ENCODE measurements around the gene G6PC3.

The G6PC3 gene

DNA sequence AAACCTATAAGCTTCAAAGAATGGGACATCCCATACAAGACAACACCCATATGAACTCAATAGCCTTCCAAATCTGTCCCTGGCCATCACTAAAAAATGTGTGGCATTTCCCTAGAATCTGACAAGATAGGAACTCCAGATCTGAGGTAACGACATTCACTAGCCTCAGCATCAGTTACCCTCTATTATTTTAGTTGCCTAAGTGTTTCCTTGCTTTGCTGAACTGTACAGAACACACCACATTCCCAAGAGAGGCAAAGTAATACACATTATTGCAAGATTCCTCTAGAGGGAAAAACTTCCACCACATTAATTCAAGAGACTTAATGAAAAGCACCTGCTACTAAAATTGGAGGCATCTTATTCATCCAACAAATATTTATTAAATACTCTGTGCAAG, 9.1 kb upstream of the G6PC3 start:
- no peak for DNase-seq (ENCODE audit: low read depth in 2 of 2)

DNA sequence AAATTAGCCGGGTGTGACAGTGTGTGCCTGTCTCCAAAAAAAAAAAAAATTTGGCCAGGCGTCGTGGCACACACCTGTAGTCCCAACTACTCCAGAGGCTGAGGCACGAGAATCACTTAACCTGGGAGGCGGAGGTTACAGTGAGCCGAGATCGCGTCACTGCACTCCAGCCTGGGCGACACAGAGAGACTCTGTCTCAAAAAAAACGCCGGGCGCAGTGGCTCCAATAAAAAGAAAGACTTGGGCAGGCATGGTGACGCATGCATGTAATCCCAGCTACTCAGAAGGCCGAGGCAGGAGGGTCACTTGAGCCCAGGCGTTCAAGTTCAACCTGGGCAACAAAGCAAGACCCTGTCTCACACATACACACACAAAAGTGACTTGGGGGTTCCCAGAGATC, 7.7 kb upstream of the G6PC3 start:
- DNase-seq (ENCODE audit: low read depth in 2 of 2) = no peak

DNA sequence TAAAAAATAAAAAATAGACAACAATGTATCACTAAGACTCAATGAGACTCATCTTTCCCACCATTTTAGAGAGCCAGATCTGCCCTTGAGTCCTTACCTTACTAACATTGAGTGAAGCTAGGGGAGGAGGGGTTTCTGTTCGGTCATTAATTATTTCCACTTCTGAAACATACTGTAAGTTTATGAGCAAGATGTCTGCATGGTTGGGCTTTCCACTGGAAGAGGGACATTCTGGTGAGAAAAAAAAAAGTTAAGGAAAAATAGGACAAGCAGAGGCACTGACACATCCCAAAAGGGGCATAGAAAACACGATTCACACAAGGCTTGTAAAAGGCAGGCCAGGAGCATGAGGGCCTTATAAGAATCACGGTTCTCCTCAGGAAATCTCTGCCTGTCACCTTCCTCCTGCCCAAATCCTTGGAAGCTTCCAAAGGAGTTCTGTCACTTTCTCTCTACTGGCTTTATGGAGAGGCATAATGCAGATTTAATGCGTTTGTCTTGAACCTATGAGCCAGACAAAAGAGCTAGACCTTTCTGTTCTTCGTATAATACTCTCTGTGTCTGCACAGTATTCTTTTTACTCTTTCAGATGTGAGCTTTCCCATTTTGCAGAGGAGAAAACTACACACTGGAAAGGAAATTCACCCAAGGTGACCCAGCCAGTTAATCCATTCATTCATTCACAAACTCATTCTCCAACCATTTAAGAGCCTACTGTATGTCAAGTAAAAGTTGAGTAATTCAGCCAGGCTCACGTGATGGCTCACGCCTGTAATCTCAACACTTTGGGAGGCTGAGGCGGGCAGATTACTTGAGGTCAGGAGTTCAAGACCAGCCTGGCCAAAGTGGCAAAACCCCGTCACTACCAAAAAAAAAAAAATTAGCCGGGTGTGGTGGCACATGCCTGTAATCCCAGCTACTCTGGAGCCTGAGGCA, 6.6 kb upstream of the G6PC3 start:
- DNase-seq (ENCODE audit: low read depth in 2 of 2) = no peak

DNA sequence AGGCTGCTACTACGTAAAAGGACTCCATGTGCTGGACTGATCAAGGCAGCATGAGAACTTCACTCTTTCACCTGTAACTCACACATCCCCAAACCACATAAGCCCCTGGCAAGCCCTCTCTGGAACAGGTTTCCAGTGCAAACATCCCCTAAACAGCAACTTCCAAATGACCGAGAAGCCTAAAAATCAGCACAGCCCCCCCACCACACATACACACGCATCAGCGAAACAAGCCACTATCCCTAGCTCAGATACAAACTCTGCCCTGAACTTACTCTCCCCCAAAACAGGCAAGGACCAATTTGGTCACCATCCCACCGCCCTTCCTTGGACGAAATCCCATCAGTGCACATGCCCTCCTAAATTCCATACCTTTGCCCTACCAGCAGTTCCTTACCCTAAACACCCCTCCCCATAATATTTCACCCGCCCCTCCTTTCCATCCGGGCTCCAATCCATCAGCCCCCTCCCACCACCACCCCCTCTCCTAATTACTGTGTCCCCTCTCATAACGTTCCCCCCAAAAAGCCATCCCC, 4.8 kb upstream of the G6PC3 start:
- DNase-seq (ENCODE audit: low read depth in 2 of 2) = no peak

DNA sequence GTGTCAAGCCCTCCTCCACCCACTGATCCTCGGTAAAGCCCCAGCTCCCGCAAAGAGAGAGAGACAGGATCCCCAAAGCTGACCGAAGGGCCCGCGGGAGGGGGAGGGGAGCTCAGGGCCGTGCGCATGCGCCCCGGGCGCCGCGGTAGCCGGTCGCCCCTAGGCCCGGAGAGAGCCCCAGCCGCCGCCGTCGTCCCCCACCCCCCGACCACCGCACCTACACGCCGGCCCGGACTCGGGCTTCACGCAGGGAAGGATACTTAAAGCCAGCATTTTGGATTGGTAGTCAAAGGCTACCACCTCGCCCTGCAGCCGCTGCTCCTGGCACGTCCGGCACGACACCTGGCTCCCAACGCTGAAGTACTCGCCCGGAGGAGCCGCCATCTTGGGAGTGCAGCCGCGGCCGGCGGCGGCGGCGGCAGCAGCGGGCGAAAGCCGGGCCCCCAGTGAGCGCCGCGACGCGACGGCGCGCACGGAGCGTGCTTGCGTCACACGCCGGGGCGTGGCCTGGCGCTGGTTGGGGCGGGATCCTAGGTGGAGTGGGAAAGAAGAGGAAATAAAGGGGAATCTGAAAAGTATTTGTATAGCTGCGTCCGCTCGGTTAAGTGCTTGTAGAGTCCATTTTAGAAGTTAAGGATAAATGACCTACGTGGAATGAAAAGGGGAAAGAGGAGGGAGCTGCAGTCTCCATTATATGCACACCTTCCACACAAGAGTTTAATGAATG, 4.2 kb upstream of the G6PC3 start, which contains the start of gene LSM12:
LSM12 (minus strand) TSS at position 468 of the 727 bp plus-strand sequence; CDS start at position 384, 84 bp downstream.
- peak; percentile 84 to 87 for DNase-seq (ENCODE audit: low read depth in 2 of 2)

DNA sequence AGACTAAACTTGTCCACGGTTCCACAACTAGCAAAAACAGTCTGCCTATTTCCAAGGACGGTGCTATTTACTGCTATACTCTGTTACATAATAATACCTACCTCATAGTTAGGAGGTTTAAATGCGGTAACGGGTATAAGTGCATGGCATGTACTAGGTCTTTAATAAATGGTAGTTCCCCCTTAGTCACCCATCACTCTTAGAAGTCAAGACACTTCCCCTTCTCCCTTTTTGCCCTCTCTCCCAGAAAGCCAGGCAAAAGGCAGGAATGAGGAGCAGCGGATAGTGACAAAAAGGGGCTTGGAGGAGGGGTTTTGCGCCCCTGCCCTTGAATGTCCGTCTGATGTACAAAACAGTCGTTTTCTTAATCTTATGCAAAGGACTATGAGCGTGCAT, 3.0 kb upstream of the G6PC3 start:
- no peak for DNase-seq (ENCODE audit: low read depth in 2 of 2)

DNA sequence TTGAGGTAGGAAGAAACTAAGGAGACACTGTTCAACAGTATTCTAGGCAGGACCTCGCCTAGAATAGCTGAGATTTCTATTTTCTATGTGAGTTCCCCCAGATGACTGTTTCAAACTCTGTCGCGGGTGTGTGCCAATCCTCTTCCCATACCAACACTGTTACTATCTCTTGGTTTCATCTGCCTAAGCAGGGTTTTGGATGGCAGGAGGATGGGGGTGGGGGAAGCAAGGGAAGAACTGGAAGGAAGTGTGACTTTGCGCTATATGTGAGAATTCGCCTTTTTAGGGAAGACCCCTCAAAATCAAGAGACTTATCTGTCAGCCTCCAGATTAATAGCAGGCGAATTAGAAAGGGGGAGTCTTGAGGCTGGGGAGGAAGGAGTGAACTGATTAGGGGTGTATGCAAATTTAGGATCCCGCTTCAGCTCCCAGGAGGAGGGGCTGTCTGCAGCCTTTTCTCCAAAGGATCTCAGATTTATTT, 521 bp upstream of the G6PC3 start:
- no peak for DNase-seq (ENCODE audit: low read depth in 2 of 2)

DNA sequence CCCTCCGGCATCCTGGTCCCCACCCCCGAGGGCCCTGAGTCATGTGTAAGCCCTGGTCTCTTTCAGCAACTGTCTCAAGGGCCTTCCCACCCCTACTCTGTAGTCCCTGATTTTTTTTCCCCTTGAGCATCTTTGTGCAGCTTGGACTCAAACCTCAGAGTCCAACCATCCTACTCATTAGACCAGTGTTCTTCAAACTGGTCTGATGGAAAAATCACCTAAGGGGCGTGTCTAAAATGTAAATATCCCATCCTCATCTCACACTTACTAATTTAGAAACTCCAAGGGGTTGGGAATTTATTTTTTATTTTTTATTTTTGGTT, 624 bp downstream of the G6PC3 start:
- DNase-seq (ENCODE audit: low read depth in 2 of 2) = no peak

DNA sequence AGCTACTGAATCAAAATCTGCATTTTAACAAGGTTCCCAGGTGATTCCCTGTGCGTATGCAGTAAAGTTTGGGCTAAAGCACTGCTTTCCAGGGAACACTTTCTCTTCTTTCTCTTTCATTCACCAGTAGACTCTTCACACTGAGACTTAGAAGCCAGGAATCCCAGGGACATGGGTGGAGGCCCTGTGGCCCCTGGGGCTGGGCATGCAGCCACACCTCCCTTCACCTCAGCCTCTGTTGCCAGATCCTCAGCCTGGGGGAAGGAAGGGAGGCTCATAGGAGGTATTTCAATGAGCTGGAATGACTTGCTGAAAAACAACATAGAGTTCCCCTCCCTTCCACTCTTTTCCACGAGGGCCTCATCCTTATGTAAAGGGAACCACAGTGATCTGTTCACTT, 1.2 kb downstream of the G6PC3 start:
- DNase-seq (ENCODE audit: low read depth in 2 of 2) = no peak

DNA sequence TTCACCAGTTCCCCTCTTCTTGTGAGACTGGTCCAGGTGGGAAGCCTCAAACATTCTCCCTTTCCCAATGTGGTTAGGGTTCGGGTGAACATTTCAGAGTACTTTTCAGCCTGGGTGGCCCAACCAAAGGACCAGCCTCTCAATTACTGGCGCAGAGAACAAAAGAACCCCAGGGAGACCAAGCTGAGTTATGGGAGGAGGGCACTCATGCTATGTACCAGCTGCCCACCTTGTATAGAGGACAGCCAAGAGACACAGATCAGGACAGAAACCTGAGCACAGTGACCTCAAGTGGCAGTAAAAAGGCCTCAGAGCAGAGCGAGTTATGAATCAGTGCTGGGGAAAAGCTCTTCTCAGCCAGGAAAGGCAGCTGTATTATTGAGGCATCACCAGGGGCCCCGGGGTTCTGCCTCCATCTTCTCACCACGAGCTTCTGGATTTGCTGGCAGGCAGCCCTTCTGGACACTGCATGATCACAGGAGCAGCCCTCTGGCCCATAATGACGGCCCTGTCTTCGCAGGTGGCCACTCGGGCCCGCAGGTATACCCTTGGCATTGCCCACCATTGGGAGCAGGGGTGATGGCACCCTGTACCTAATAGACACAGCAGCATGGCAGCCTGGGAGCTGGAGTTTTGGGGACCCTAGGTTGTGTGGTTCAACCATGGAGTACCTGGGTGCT, 3.8 kb downstream of the G6PC3 start:
- DNase-seq (ENCODE audit: low read depth in 2 of 2) = no peak

DNA sequence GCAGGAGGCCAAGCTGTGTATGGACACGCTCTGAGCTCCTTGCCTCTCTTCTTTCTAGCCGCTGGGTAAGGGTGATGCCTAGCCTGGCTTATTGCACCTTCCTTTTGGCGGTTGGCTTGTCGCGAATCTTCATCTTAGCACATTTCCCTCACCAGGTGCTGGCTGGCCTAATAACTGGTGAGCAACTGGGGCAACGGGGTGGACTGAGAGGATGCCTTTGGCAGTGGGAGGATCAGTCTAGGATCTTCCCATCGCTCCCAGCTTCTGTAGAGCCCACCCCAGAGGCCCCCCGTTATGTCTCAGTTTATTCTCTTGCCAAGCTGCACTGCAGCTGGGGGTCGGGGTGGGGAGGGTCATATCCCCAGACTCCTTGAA, 4.4 kb downstream of the G6PC3 start:
- no peak for DNase-seq (ENCODE audit: low read depth in 2 of 2)

DNA sequence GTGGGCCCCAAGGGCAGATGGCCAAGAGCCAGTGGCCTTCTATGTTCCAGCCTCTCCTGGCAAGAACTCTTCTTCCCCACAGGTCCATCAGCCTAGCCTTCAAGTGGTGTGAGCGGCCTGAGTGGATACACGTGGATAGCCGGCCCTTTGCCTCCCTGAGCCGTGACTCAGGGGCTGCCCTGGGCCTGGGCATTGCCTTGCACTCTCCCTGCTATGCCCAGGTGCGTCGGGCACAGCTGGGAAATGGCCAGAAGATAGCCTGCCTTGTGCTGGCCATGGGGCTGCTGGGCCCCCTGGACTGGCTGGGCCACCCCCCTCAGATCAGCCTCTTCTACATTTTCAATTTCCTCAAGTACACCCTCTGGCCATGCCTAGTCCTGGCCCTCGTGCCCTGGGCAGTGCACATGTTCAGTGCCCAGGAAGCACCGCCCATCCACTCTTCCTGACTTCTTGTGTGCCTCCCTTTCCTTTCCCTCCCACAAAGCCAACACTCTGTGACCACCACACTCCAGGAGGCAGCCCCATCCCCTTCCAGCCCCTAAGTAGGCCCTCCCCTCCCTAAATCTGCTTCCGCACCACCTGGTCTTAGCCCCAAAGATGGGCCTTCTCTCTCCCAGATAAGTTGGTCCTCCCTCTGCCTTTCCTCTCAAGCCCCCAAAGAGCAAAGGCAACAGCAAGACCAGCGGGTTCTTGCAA, 5.2 kb downstream of the G6PC3 start:
- no peak for DNase-seq (ENCODE audit: low read depth in 2 of 2)

DNA sequence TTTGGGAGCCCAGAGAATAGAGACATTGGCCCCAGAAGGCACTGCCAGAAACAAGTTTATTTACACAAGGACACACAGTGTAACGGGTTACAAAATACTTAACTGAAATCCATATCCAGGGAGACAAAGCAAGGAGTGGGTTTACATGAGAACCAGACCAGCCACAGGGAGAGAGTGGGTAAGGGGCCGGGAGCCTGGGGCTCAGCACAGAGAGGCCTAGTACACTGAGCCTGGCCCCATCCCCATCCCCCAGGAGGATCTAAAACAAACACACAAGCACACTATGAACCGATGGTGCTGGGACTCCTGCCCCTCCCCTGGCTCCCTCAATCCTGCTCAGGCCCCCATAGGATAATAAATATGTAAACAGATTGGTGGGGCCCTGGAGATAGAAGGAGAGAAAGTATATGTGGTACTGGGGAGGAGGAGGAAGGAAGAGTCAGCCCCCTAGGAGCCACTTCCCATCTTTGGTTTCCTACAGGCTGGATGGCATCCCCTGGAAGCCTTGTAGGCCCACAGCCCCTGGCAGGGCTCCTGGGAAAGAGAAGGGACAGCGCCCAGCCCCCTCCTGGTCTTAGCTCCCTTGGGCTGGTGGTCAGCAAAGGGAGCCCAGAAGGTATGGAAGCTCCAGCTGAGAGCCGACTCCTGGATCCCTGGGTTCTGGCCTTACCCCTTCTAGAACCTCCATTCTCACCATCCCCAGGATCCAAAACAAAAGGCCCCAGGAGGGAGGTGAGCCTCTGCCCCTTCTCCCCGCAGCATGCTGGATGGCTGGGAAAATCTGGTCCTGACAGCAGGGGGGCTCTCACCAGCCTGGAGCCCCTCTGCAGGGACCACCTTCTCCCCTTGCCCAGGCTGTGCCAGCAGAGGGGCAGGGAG, 6.4 kb downstream of the G6PC3 start:
- DNase-seq (ENCODE audit: low read depth in 2 of 2) = no peak

DNA sequence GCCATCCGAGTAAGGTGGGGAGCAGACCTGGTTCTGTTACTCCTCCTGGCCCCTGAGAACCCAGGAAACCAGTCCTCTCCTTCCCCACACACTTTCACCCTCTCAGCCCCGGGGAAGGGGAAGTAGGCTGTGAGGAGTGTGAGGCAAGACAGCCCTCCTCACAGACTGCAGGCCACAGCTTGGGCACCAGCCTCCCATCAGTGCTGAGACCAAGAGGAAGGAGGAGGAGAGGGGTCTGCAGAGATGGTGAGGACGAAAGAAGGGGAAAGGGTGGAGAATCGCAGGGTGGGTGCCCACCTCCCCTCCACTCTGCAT, 7.0 kb downstream of the G6PC3 start:
- no peak for DNase-seq (ENCODE audit: low read depth in 2 of 2)

DNA sequence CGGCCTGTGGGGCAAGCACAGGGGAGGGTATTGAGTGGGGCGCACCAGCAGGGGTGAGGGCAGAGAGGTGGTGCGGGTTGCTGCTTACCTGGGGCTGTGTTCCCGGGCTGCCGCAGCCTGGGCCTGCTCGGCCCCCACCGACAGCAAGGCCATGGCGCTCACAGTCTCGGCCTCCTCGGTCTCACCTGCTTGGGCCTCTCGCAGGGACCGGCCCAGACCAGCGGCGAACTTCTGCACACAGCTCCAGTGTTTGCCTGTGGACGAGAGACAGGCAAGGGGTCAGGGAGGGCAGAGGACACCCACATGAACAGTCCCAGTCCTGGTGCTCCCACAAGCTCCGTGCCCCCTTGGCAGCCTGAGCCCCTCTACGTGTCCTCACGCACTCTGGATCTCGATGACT, 7.9 kb downstream of the G6PC3 start:
- DNase-seq (ENCODE audit: low read depth in 2 of 2) = no peak

DNA sequence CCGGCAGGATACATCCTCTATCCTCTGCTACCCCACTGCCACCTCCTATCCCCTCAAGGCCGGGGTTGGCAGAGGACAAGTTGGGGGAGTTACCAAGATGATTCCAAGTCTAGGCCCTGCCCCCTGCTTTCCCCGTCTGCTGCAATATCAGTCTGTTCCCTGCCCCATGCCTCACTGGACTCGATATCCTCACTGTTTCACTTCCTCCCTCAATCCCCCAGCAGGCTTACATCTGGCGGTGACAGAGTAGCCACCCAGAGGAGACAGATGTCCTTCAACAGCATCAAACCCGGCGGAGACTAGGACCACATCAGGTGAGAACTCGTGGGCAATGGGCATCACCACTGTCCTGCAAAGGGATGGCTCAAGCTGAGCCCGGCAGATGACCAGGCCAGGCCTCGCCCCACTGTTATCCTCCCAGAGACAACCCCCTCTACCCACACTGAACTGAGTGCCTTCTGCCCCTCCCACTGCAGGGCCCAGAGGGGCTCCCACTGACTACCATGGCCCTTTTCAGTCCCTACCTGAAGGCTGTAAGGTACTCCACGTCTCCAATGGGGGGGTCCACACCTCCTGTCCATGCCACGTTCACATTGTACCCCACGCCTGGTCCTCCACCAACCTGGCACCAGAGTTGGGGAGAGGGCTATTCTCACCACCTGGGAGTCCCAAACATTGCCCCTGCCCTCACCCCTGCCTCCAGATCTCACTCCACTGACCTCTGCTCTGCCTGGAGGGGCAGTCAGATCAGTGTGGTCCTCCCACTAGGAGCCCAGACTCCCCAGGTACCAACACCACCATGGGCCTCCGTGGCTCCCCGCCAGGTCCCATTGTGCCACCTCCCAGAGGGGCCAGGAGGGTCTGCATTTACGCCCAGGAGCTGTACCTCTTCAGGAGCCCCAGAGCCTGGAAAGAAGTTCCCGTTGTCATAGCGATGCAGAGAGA, 9.6 kb downstream of the G6PC3 start:
- no peak for DNase-seq (ENCODE audit: low read depth in 2 of 2)

DNA sequence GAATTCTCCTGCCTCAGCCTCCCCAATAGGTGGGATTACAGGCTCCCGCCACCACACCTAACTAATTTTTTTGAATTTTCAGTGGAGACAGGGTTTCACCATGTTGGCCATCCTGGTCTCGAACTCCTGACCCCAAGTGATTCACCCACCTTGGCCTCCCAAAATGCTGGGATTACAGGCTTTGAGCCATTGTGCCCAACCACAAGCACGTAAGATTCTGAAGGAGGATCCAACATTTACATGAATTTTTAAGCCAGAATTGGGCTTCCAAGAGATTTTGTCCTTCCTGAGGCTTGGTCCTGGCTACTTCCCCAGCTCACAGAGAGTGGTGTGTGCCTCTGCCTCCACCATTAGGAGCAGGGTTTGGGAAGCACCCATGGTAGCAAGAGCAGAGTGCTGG, 11.1 kb downstream of the G6PC3 start:
- DNase-seq (ENCODE audit: low read depth in 2 of 2) = no peak

DNA sequence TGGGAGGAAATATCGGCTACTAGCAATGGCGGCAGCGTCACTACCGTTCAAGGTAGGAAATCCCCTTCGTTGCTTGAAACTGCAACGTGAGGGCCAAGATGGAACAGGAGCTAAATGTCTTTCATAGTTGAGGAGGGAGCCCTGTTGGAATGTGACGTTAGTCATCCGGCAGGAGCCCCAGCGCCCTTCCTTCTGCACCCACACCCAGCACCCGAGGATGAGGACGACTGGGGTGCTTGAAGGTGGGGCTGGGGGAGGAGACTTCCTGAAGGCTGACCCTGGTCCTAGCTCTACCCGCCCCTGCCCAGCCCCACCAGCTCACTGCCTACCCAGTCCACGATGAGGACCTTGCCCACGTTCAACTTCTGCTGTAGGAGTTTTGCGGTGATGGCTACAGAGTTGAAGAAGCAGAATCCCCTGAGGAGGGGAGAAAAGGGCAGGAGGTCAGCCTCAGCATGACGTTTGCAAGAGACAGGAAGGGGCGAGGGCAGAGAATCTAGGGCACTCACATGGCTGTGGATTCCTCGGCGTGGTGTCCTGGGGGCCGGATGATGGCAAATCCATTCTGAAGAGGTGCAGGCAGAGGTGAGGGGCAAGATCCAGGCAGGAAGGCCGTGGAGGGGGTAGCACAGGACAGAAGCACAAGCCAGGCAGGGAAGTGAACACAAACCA, 11.9 kb downstream of the G6PC3 start:
- no peak for DNase-seq (ENCODE audit: low read depth in 2 of 2)

DNA sequence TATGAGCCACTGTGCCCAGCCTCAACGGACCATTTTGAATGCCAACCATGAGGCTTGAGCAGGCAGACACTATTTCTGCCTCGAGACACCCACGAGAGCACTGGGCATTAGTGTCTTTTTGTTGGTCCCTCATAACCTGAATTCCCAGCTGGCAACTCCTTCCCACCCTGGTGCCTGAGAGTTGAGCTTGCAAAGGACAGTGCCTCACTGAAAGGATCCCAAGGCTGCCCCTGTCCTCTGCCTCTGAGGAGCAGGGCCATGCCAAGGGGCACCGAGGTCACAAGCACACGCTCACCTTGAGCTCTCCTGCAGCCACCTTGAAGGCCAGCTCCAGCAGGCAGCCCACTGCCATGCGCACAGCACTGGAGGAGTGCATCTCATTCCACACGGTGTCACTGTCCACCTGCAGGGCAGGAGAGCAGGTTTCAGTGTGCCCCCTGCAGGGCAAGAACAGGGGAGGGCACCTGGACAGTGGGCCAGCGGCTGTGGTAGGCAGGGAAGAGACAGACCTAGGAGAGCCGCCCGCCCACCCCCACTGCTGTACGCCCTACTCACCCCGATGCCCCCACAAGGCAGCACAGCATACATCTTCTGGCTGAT, 12.8 kb downstream of the G6PC3 start:
- no peak for DNase-seq (ENCODE audit: low read depth in 2 of 2)
